ENCODE results near the gene HCRT.

- TF ChIP-seq GATA2 (IDR thresholded peaks at IDR 0.05; ENCODE audit: low read depth, low read length) = no peak
- no peak for TF ChIP-seq GATA3 (IDR thresholded peaks at IDR 0.05; ENCODE audit: low read depth, low read length)
Observed at GRCh38 chr17:42188749-42189650, 3.7 kb upstream of the HCRT start.
